Small intestine (tissue), 7 donors: ENCODE results near the gene MAP2K5. TPM values are rescaled to one million over a fixed set of nuclear protein-coding genes. Genes with fewer than 3 reads are reported as not detected.

ENCODE experiments used
- DNase-seq, 2 donors: peaks; one replicate each; pipeline versions ENCODE4 v3.0.0 to v3.0.0-alpha.2; 2013
- FAIRE-seq: peaks from 2 replicates; lab custom pipeline; 2012; peaks lifted over from hg19 to GRCh38; lab: Jason Lieb, UNC
- H3K27ac ChIP-seq, 3 donors: one replicate each; pipeline ENCODE4 v1.5.1; 2013; ENCODE audit warnings: low read length in 2 of 3, mild to moderate bottlenecking in 2 of 3, control low read depth in 1 of 3, inconsistent platforms in 1 of 3, low read depth in 1 of 3, moderate library complexity in 1 of 3
- H3K27me3 ChIP-seq, 3 donors: one replicate each; pipeline ENCODE4 v1.6.1; 2013; ENCODE audit warnings: low read length in 3 of 3, inconsistent platforms in 1 of 3; ENCODE audit not compliant: control insufficient read depth in 3 of 3, insufficient read depth in 3 of 3
- H3K36me3 ChIP-seq, 3 donors: one replicate each; pipeline ENCODE4 v1.6.1; 2013; ENCODE audit warnings: low read length in 3 of 3, inconsistent platforms in 1 of 3, low read depth in 1 of 3, mild to moderate bottlenecking in 1 of 3, moderate library complexity in 1 of 3; ENCODE audit not compliant: control insufficient read depth in 3 of 3, insufficient read depth in 2 of 3
- H3K4me1 ChIP-seq, 3 donors: one replicate each; pipeline ENCODE4 v1.6.1; 2013; ENCODE audit warnings: low read length in 2 of 3, inconsistent platforms in 1 of 3, low read depth in 1 of 3, mild to moderate bottlenecking in 1 of 3, moderate library complexity in 1 of 3; ENCODE audit not compliant: control insufficient read depth in 3 of 3, insufficient read depth in 2 of 3
- H3K4me3 ChIP-seq, 3 donors: one replicate each; pipeline ENCODE4 v1.5.1; 2013; ENCODE audit warnings: low read length in 3 of 3, control low read depth in 1 of 3, inconsistent platforms in 1 of 3, low read depth in 1 of 3, mild to moderate bottlenecking in 1 of 3, moderate library complexity in 1 of 3
- H3K9me3 ChIP-seq, 2 donors: one replicate each; pipeline ENCODE4 v1.6.1; 2013; ENCODE audit warnings: low read depth in 1 of 2, low read length in 1 of 2; ENCODE audit not compliant: control insufficient read depth in 2 of 2, insufficient read depth in 1 of 2
- WGBS, 3 donors: extraction: QIAGEN DNeasy Blood & Tissue Kit; methylation state at CpG; one replicate each; pipeline ENCODE4 v1.1.7; 2013; 5-methylcytosine and 5-hydroxymethylcytosine counted together
- polyA plus RNA-seq, 4 donors: library from polyadenylated mRNA; stranded (reverse) in 3 of 4; unstranded in 1 of 4; fragments of 200-250 nt in 3 of 4; fragments of 120-200 nt in 1 of 4; gene quantifications; one replicate each; pipeline versions ENCODE4 v1.2.1 to v1.2.3, GENCODE V29; 2013
- donor health status: healthy with polysubstance abuse.
- donor health status: control.
- donor health status: control.
- donor health status: Bipolar disorder and iron deficiency.
- donor health status: healthy.

Gene MAP2K5
- polyA plus RNA-seq, 4 donors: 10.5 to 15.6 (median 11.8) TPM

DNA sequence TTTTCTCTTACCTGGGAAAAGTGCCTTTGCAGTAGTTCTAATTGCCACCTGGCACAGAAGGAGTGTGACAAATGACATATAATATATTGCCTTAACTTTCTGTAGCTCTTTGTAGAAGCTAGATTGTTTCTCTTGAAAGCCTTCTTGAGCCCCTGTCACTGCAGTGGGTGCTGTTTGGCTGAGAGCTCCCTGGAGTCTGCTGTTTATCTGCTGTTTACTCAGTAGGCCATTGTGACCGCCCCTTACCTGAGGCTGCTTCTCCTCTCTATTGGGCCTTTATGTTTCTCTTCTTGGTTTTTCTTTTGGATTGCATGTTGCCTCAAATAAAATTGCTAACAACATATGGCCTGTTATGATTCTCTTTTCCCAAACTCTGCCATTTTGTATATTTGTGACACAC lies 16.7 kb downstream of the MAP2K5 start:
- WGBS, 3 donors: 95 to 100% (median 96%) methylated on average over 1 of the region's 1 CpG
- DNase-seq (no peak), FAIRE-seq (no peak)
- no peaks in the 10 kb centered on the region for H3K9me3 ChIP-seq
- no peak overlapping the region for H3K27ac ChIP-seq
- no peaks in the 10 kb centered on the region for H3K4me1 ChIP-seq
- no peak overlapping the region for H3K4me3 ChIP-seq
- H3K27me3 ChIP-seq: no peaks in the 10 kb centered on the region
- H3K36me3 ChIP-seq: peaks cover 0 to 9% (median 7%) of the 10 kb centered on the region in 3 donors

DNA sequence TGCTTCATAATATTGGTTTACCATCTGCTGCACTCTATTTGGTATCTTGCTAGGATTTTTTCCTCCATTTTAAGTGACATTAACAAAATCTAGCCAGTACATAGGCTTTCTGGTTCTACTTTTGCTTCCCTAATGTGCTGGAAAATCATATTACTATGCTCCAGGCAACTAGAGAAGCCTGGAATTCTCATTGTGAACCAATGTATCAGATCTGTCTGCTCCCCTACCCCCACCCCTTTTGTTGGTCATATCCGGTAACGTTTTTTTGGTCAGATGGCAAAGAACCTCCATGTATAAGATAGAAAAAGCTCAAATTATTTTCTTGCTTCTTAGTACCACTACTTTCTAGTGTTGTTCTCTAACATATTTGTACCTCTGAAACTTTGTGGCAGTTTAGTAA lies 17.1 kb downstream of the MAP2K5 start:
- peaks cover 0 to 9% (median 7%) of the 10 kb centered on the region in 3 donors for H3K36me3 ChIP-seq
- WGBS, 3 donors: 99 to 100% (median 100%) methylated on average over 2 of the region's 2 CpGs
- no peaks in the 10 kb centered on the region for H3K4me1 ChIP-seq
- H3K9me3 ChIP-seq: no peaks in the 10 kb centered on the region
- no peak overlapping the region for H3K27ac ChIP-seq
- FAIRE-seq: no peak
- no peak for DNase-seq
- no peaks in the 10 kb centered on the region for H3K27me3 ChIP-seq
- H3K4me3 ChIP-seq: no peak overlapping the region

DNA sequence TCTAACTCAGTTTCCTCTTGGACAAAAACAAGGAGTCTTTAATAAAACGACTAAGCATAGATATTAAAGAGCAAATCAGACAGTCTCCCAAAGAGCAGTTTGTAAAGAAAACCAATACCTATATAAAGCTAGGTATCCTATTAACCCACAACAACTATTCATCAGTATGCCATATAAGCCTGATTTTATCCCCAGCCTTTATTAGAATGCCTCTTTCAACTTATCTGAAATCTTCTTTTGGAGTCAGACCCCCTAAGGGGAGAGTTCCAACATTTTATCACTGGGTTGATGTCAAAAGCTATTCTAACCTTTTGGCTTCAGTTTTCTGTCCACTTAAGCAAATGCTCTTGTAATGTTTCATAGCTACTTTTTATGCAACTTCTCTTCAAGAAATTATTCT lies 17.8 kb downstream of the MAP2K5 start:
- Histone ChIP-seq H3K4me3 (no peak overlapping the region), H3K4me1 (no peaks in the 10 kb centered on the region), H3K36me3 (peaks cover 0 to 7% (median 5%) of the 10 kb centered on the region in 3 donors), H3K27ac (no peak overlapping the region), H3K9me3 (no peaks in the 10 kb centered on the region), H3K27me3 (no peaks in the 10 kb centered on the region)
- DNase-seq (no peak), FAIRE-seq (no peak)
- WGBS, 3 donors: 89 to 93% (median 93%) methylated on average over 1 of the region's 1 CpG

DNA sequence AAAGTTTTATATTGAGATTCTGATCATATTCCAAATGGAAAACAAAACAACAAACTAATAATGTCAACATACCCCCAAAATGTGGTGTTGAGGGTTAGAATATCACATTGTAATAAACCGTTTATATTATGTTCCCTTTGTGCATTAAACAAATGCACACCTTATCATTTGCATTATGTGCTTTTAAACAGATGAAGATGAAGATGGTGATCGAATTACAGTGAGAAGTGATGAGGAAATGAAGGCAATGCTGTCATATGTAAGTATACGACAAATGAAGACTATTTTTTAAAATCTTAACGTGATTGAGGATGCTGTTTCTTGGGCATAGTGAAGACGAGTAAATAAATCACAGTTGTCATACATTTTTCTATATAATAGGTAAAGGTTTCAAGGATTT lies 20.6 kb downstream of the MAP2K5 start:
- Histone ChIP-seq H3K27me3 (no peaks in the 10 kb centered on the region), H3K4me3 (no peak overlapping the region), H3K36me3 (peaks cover 0 to 8% (median 6%) of the 10 kb centered on the region in 3 donors), H3K27ac (no peak overlapping the region), H3K9me3 (no peaks in the 10 kb centered on the region), H3K4me1 (no peaks in the 10 kb centered on the region)
- no peak for FAIRE-seq
- WGBS, 3 donors: 92 to 96% (median 94%) methylated on average over 5 of the region's 5 CpGs
- DNase-seq: no peak

DNA sequence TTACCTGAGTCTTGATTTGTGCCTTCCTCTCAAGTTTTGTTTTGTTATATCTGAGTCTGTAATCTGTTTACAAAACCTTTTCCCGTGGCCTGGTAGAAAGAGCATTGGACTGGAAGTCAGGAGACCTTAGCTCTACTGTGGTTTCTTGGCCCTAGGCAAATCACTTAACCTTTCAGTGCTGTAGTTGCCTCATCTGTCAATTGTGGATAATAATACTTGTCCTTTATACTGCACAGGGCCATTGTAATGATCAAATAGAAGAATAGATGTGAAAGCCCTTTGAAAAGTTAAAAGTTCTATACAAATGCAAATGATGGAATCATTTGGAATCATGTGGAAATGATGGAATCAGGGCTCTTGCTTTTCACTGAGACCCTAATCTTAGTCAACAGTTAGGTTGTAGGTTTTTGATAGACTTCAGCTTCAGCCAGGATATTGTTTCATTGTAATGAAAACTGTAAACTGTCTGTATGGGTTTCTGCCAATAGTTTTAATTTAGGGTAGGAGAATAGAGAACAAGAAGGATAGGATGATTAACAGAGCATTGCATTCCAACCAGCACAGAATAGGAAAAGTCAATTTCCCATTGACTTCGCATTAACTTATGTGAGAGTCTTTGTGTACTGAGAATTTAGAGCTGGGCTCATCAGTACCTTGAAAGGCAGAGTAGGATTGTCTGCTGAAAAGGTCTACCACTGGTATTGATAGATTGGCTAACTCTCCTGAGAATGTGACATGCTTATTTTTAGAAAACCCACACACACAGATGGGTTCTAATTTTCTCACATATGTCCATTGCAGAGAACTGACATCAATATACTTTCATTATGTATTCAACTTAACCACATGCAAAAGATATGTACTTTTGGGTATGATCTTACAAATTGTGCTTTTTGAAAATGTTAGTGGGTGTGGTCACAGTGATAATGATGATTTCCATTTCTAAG lies 21.8 kb downstream of the MAP2K5 start:
- no peak overlapping the region for H3K4me3 ChIP-seq
- no peaks in the 10 kb centered on the region for H3K9me3 ChIP-seq
- no peaks in the 10 kb centered on the region for H3K4me1 ChIP-seq
- H3K27me3 ChIP-seq: no peaks in the 10 kb centered on the region
- WGBS, 3 donors: 82% methylated on average over 2 of the region's 2 CpGs
- no peak for DNase-seq
- H3K27ac ChIP-seq: no peak overlapping the region
- peaks cover 0 to 2% (median 0%) of the 10 kb centered on the region in 3 donors for H3K36me3 ChIP-seq
- peak; percentile 41 for FAIRE-seq

DNA sequence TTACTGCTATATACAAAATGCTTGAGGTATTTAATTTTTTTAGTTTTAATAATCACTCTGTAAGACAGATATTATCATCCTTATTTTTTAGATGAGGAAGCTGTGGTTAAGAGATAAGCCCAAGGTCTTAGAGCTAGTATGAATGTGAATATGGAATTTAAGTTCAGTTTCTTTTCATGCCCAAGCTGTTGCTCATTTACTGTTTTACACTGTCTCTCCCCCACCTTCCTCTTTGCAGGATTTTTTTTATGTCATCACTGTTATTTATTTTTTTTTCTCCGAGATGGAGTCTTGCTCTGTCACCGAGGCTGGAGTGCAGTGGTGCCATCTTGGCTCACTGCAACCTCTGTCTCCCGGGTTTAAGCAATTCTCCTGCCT lies 22.5 kb downstream of the MAP2K5 start:
- FAIRE-seq: no peak
- WGBS, 3 donors: 83 to 87% (median 86%) methylated on average over 3 of the region's 3 CpGs
- Histone ChIP-seq H3K4me3 (no peak overlapping the region), H3K27me3 (no peaks in the 10 kb centered on the region), H3K36me3 (peaks cover 0 to 2% (median 0%) of the 10 kb centered on the region in 3 donors), H3K9me3 (no peaks in the 10 kb centered on the region), H3K4me1 (peaks cover 0 to 7% (median 4%) of the 10 kb centered on the region in 3 donors), H3K27ac (no peak overlapping the region)
- no peak for DNase-seq

DNA sequence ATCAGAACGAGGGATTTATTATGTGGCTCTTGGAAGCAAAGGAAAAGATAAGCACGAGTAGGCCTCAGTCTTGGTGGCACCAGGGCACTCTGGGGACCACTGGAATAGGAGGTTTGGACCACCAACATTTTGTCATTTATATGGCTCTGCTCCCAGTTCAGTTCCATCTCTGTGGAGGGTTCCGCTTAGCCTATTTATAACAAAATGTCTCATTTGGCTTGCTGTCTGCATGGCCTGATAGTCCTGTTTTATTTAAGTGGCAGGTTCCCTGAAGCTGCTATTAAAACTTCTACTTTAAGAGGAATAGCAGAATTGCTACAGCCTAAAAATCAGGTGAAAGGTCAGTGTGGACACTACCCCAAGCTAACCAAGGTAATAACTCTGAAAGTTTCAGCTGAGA lies 27.2 kb downstream of the MAP2K5 start:
- no peak for FAIRE-seq
- no peaks in the 10 kb centered on the region for H3K9me3 ChIP-seq
- no peak overlapping the region for H3K4me3 ChIP-seq
- H3K36me3 ChIP-seq: peaks cover 0 to 8% (median 0%) of the 10 kb centered on the region in 3 donors
- H3K27me3 ChIP-seq: no peaks in the 10 kb centered on the region
- peaks cover 0 to 25% (median 7%) of the 10 kb centered on the region in 3 donors for H3K4me1 ChIP-seq
- no peak for DNase-seq
- peak overlapping the region in 1 of 3 donors; percentile 64 for H3K27ac ChIP-seq
- WGBS, 3 donors: 61 to 75% (median 71%) methylated on average over 3 of the region's 3 CpGs

DNA sequence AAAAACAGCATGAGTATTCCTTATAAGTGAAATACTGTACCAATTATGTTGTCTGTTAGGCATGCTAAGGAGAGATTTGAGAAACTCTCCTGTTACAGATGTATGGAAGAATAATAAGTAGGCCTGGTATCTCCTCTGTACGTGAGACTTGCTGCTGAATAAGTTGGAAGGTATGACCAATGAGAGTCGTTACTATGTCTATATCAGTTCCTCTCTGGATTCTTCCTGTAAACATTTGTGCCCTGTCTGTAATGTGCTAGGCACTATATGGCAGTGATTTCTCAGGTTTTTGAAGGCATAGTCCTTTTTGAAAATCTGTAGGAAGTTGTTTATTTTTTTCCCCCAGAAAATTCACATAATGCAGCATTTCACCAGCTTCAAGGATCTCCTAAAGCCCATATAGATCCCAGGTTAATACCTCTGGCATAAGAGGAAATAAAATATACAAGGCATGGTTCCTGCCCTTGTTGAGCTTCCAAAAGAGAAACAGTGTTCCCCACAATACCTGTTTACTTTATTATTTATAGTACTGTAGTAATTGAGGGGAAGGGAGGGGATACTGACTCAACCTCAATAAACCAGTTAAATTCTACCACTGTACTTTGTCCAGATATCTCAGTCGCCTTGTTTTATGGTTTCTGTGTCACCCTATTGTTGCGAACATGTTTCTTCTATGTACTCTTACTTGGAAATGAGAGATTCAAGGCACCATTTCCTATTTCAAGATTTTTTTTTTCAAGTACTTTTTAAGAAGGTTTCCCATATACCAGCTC lies 28.6 kb downstream of the MAP2K5 start:
- Histone ChIP-seq H3K27ac (peak overlapping the region; percentile 77 to 88 (median 82)), H3K4me1 (peaks cover 0 to 25% (median 7%) of the 10 kb centered on the region in 3 donors), H3K36me3 (peaks cover 0 to 5% (median 0%) of the 10 kb centered on the region in 3 donors), H3K27me3 (no peaks in the 10 kb centered on the region), H3K9me3 (no peaks in the 10 kb centered on the region), H3K4me3 (no peak overlapping the region)
- DNase-seq: peak; percentile 78 to 91
- WGBS, 3 donors: 22 to 59% (median 48%) methylated on average over 4 of the region's 4 CpGs
- FAIRE-seq: peak; percentile 71
